MM.1S (cell line): ENCODE measurements around the gene HYAL4.
"Not testable (repeated sequence)": the region's sequence is repeated elsewhere in the genome, so short reads cannot be mapped to it uniquely, and the experiment has no call there.

Source experiments
- DNase-seq: peaks from one replicate; pipeline ENCODE4 v3.0.0-alpha.2; 2015
- H2AFZ ChIP-seq: fragments of 300-600 bp; sonication (generic); 2 replicates; pipeline ENCODE4 v1.6.0; 2016; ENCODE audit warnings: antibody characterized with exemption, low read length
- H3F3A ChIP-seq: fragments of 300-600 bp; sonication (generic); 2 replicates; pipeline ENCODE4 v1.6.1; 2016; ENCODE audit warnings: mild to moderate bottlenecking, antibody characterized with exemption, low read length, moderate library complexity, mixed read lengths; ENCODE audit not compliant: insufficient read depth
- H3K27ac ChIP-seq: fragments of 300-600 bp; sonication (generic); 2 replicates; pipeline ENCODE4 v1.5.1; 2016; ENCODE audit warnings: mild to moderate bottlenecking, low read length
- H3K27me3 ChIP-seq: fragments of 300-600 bp; sonication (generic); replicated peaks from 2 replicates; pipeline ENCODE4 v1.6.0; 2016; ENCODE audit warnings: low read length; ENCODE audit not compliant: insufficient read depth
- H3K36me3 ChIP-seq: fragments of 300-600 bp; sonication (generic); replicated peaks from 2 replicates; pipeline ENCODE4 v1.6.1; 2016; ENCODE audit warnings: mild to moderate bottlenecking, low read length, mixed read lengths; ENCODE audit not compliant: insufficient read depth
- H3K4me1 ChIP-seq: fragments of 300-600 bp; sonication (generic); 2 replicates; pipeline ENCODE4 v1.6.1; 2016; ENCODE audit warnings: low read length, mixed read lengths
- H3K4me2 ChIP-seq: fragments of 300-600 bp; sonication (generic); 2 replicates; pipeline ENCODE4 v1.6.0; 2016; ENCODE audit warnings: low read depth, low read length
- H3K4me3 ChIP-seq: fragments of 300-600 bp; sonication (generic); 2 replicates; pipeline ENCODE4 v1.5.1; 2016; ENCODE audit warnings: low read length, mixed read lengths
- H3K79me2 ChIP-seq: fragments of 300-600 bp; sonication (generic); 2 replicates; pipeline ENCODE4 v1.6.1; 2016; ENCODE audit warnings: mixed run types, low read length, mixed read lengths
- H3K9ac ChIP-seq: fragments of 300-600 bp; sonication (generic); 2 replicates; pipeline ENCODE4 v1.6.1; 2016; ENCODE audit warnings: low read length, mixed read lengths
- H3K9me2 ChIP-seq: fragments of 300-600 bp; sonication (generic); replicated peaks from 2 replicates; pipeline ENCODE4 v1.6.1; 2016; ENCODE audit warnings: mild to moderate bottlenecking, low read length, mixed read lengths; ENCODE audit not compliant: insufficient read depth
- H3K9me3 ChIP-seq: fragments of 300-600 bp; sonication (generic); replicated peaks from 2 replicates; pipeline ENCODE4 v1.6.1; 2016; ENCODE audit warnings: mild to moderate bottlenecking, low read length, mixed read lengths; ENCODE audit not compliant: insufficient read depth
- H4K20me1 ChIP-seq: fragments of 300-600 bp; sonication (generic); 2 replicates; pipeline ENCODE4 v1.6.1; 2016; ENCODE audit warnings: mild to moderate bottlenecking, low read length, moderate library complexity, mixed read lengths; ENCODE audit not compliant: insufficient read depth
- EZH2 ChIP-seq: fragments of 300-600 bp; sonication (generic); optimal IDR thresholded peaks from 2 replicates; pipeline ENCODE3; 2017; ENCODE audit warnings: low read depth, mild to moderate bottlenecking, antibody characterized with exemption, low read length, mixed read lengths
- EZH2phosphoT487 ChIP-seq: fragments of 300-600 bp; sonication (generic); IDR thresholded peaks from 2 replicates; pipeline ENCODE4 v1.6.1; 2018; ENCODE audit warnings: antibody characterized with exemption, low read length
- TF ChIP-seq, protein P1 (sequence below): fragments of 300-600 bp; sonication (generic); IDR thresholded peaks from 2 replicates; pipeline ENCODE4 v1.5.1; 2016; ENCODE audit warnings: antibody characterized with exemption, low read length, mixed read lengths

HYAL4 gene

DNA sequence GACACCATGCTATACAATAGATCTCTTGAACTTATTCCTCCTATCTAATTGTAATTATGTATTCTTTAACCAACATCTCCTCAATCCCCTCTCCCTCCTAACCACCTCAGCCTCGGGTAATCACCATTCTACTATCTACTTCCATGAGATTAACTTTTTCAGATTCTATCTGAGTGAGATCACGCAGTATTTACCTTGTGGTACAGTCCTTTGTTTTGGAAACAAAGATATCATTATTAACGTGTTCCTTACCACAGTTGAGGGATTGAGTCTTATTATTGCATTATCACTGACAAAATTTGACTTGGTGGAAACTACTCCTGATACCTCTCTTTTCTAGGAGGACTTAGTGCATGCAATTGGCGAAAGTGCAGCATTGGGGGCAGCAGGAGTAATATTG, 26.0 kb upstream of the HYAL4 start:
- Histone ChIP-seq H3K9ac (no peak overlapping the region), H3K27ac (no peak overlapping the region), H4K20me1 (no peaks in the 10 kb centered on the region), H3K4me1 (no peaks in the 10 kb centered on the region), H3K4me3 (no peak overlapping the region), H3K4me2 (no peak overlapping the region), H3K27me3 (no peaks in the 10 kb centered on the region), H3F3A (no peaks in the 10 kb centered on the region), H3K36me3 (no peaks in the 10 kb centered on the region), H3K9me3 (no peaks in the 10 kb centered on the region), H3K9me2 (no peaks in the 10 kb centered on the region), H2AFZ (no peak overlapping the region), H3K79me2 (no peaks in the 10 kb centered on the region)
- DNase-seq: no peak
- TF ChIP-seq EZH2: no peak
- TF ChIP-seq, protein P1, sequence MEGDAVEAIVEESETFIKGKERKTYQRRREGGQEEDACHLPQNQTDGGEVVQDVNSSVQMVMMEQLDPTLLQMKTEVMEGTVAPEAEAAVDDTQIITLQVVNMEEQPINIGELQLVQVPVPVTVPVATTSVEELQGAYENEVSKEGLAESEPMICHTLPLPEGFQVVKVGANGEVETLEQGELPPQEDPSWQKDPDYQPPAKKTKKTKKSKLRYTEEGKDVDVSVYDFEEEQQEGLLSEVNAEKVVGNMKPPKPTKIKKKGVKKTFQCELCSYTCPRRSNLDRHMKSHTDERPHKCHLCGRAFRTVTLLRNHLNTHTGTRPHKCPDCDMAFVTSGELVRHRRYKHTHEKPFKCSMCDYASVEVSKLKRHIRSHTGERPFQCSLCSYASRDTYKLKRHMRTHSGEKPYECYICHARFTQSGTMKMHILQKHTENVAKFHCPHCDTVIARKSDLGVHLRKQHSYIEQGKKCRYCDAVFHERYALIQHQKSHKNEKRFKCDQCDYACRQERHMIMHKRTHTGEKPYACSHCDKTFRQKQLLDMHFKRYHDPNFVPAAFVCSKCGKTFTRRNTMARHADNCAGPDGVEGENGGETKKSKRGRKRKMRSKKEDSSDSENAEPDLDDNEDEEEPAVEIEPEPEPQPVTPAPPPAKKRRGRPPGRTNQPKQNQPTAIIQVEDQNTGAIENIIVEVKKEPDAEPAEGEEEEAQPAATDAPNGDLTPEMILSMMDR: no peak
- no peak for TF ChIP-seq EZH2phosphoT487

GRCh38 chr7:123819795-123820194, 25.2 kb upstream of the HYAL4 start:
- H3K9me2 ChIP-seq, H3K4me2 ChIP-seq, H2AFZ ChIP-seq, H3K79me2 ChIP-seq, DNase-seq, H4K20me1 ChIP-seq, H3K9me3 ChIP-seq, H3K36me3 ChIP-seq, H3K27me3 ChIP-seq, H3K4me3 ChIP-seq, H3F3A ChIP-seq, H3K4me1 ChIP-seq, H3K9ac ChIP-seq, H3K27ac ChIP-seq: not testable (repeated sequence)

- H3K79me2 ChIP-seq: no peaks in the 10 kb centered on the region
- H2AFZ ChIP-seq: no peak overlapping the region
- H3K27ac ChIP-seq: no peak overlapping the region
- no peaks in the 10 kb centered on the region for H3F3A ChIP-seq
- H3K9me2 ChIP-seq: no peaks in the 10 kb centered on the region
- H4K20me1 ChIP-seq: no peaks in the 10 kb centered on the region
- no peak overlapping the region for H3K4me3 ChIP-seq
- no peak overlapping the region for H3K4me2 ChIP-seq
- TF ChIP-seq, protein P1: no peak
- TF ChIP-seq EZH2 (no peak), EZH2phosphoT487 (no peak)
- H3K27me3 ChIP-seq: no peaks in the 10 kb centered on the region
- no peaks in the 10 kb centered on the region for H3K36me3 ChIP-seq
- H3K9ac ChIP-seq: no peak overlapping the region
- H3K4me1 ChIP-seq: no peaks in the 10 kb centered on the region
- no peak for DNase-seq
- H3K9me3 ChIP-seq: no peaks in the 10 kb centered on the region
Measured at GRCh38 chr7:123820864-123821263, 24.1 kb upstream of the HYAL4 start.

- Histone ChIP-seq H3K9ac (no peak overlapping the region), H3K4me3 (no peak overlapping the region), H3K27me3 (no peaks in the 10 kb centered on the region), H3K4me2 (no peak overlapping the region), H3K27ac (no peak overlapping the region), H3K9me2 (no peaks in the 10 kb centered on the region), H3K9me3 (no peaks in the 10 kb centered on the region), H4K20me1 (no peaks in the 10 kb centered on the region), H3K79me2 (no peaks in the 10 kb centered on the region), H3K36me3 (no peaks in the 10 kb centered on the region), H3K4me1 (no peaks in the 10 kb centered on the region), H3F3A (no peaks in the 10 kb centered on the region), H2AFZ (no peak overlapping the region)
- TF ChIP-seq, protein P1: no peak
- DNase-seq: no peak
Measured at GRCh38 chr7:123821320-123821719, 23.6 kb upstream of the HYAL4 start.
